ENCODE data around the gene STARD8.

DNA sequence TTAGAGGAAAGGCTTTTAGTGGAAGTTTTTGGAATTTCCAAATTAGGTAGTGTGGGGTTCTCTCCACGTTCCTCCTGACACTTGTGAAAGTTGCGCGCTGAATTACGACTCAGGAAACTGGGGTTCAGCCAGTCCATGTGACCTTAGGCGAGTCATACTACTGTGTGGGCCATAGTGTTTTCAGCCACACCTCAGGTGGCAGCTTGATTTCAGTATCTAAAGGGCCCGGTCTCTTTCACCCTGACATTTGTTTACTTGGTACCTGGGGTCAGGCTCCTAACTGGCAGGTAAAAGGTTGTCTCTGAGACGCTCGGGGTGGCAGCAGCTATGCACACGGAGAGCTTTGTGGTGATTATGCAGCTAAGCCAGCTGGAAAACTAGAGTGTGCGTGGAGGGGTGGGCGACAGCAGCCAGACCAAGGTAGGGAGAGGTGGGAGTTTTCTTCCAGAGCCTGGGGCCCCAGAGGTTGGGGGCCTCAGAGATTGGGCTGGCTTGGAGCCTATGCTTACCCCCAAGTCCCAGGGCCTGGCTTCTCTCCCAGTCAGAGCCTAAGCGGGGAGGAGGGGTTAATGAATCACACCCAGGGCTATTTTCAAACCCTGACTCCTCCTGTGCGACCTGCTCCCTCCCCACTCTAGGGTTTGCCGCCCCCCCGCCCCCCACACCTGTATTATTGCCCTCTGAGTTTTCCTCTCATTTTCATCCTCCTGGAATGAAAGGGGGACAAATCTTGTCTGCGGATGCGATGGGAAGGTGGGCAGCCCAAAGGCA, 47.2 kb downstream of the STARD8 start:
- TF ChIP-seq, protein P1, sequence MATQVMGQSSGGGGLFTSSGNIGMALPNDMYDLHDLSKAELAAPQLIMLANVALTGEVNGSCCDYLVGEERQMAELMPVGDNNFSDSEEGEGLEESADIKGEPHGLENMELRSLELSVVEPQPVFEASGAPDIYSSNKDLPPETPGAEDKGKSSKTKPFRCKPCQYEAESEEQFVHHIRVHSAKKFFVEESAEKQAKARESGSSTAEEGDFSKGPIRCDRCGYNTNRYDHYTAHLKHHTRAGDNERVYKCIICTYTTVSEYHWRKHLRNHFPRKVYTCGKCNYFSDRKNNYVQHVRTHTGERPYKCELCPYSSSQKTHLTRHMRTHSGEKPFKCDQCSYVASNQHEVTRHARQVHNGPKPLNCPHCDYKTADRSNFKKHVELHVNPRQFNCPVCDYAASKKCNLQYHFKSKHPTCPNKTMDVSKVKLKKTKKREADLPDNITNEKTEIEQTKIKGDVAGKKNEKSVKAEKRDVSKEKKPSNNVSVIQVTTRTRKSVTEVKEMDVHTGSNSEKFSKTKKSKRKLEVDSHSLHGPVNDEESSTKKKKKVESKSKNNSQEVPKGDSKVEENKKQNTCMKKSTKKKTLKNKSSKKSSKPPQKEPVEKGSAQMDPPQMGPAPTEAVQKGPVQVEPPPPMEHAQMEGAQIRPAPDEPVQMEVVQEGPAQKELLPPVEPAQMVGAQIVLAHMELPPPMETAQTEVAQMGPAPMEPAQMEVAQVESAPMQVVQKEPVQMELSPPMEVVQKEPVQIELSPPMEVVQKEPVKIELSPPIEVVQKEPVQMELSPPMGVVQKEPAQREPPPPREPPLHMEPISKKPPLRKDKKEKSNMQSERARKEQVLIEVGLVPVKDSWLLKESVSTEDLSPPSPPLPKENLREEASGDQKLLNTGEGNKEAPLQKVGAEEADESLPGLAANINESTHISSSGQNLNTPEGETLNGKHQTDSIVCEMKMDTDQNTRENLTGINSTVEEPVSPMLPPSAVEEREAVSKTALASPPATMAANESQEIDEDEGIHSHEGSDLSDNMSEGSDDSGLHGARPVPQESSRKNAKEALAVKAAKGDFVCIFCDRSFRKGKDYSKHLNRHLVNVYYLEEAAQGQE (IDR thresholded peaks at IDR 0.05) = no peak
- no peak for TF ChIP-seq CHD4 (IDR thresholded peaks at IDR 0.05; ENCODE audit: borderline replicate concordance)
- TF ChIP-seq, protein P2, sequence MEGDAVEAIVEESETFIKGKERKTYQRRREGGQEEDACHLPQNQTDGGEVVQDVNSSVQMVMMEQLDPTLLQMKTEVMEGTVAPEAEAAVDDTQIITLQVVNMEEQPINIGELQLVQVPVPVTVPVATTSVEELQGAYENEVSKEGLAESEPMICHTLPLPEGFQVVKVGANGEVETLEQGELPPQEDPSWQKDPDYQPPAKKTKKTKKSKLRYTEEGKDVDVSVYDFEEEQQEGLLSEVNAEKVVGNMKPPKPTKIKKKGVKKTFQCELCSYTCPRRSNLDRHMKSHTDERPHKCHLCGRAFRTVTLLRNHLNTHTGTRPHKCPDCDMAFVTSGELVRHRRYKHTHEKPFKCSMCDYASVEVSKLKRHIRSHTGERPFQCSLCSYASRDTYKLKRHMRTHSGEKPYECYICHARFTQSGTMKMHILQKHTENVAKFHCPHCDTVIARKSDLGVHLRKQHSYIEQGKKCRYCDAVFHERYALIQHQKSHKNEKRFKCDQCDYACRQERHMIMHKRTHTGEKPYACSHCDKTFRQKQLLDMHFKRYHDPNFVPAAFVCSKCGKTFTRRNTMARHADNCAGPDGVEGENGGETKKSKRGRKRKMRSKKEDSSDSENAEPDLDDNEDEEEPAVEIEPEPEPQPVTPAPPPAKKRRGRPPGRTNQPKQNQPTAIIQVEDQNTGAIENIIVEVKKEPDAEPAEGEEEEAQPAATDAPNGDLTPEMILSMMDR (IDR thresholded peaks at IDR 0.05) = no peak

Data from A549 (cell line).